ENCODE measurements around the gene NCKAP5. TPM values are rescaled to one million over a fixed set of nuclear protein-coding genes. Genes with fewer than 3 reads are reported as not detected.

Gene NCKAP5
- polyA plus RNA-seq, 3 donors, result not detected

DNA sequence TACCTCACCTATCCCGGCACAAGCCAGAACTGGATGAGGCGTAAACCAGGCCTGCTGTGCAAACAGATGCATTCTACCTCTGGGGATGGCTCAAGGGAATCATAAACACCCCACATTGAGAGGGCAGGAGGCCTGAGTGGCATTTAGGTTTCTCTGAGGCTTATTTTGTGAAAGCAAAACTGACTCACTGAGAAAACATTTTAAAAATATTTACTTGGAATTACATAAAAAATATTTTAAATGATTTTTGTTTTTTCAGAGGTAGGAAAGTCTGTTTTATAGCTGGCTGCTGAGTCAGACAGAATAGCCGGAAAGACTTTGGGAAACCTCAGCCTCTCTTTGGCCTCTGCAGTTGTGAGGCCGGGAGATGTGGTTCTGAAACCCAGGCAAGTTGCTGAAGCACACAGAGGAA lies 244.1 kb downstream of the NCKAP5 start:
- DNase-seq, result no peak
- no peak overlapping the region for H3K9ac ChIP-seq (ENCODE audit: insufficient read depth, low read length, poor library complexity, severe bottlenecking)
- H3K4me1 ChIP-seq (ENCODE audit: control insufficient read depth in 1 of 2, insufficient read depth in 2 of 2, low read length in 2 of 2), result no peaks in the 10 kb centered on the region
- H3K27ac ChIP-seq (ENCODE audit: low read depth in 1 of 2, low read length in 2 of 2), result no peak overlapping the region
- 67% methylated on average over 1 of the region's 4 CpGs for WGBS (ENCODE audit: insufficient coverage)
- peaks cover 0 to 7% (median 4%) of the 10 kb centered on the region in 7 donors for H3K9me3 Mint-ChIP-seq
- H3K4me3 Mint-ChIP-seq, result no peak overlapping the region
- TF ChIP-seq, protein P1, sequence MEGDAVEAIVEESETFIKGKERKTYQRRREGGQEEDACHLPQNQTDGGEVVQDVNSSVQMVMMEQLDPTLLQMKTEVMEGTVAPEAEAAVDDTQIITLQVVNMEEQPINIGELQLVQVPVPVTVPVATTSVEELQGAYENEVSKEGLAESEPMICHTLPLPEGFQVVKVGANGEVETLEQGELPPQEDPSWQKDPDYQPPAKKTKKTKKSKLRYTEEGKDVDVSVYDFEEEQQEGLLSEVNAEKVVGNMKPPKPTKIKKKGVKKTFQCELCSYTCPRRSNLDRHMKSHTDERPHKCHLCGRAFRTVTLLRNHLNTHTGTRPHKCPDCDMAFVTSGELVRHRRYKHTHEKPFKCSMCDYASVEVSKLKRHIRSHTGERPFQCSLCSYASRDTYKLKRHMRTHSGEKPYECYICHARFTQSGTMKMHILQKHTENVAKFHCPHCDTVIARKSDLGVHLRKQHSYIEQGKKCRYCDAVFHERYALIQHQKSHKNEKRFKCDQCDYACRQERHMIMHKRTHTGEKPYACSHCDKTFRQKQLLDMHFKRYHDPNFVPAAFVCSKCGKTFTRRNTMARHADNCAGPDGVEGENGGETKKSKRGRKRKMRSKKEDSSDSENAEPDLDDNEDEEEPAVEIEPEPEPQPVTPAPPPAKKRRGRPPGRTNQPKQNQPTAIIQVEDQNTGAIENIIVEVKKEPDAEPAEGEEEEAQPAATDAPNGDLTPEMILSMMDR (IDR thresholded peaks at IDR 0.05), result no peak
- no peaks in the 10 kb centered on the region for H3K9me3 ChIP-seq (replicated peaks in 1 of 2; ENCODE audit: control insufficient read depth in 1 of 2, insufficient read depth in 1 of 2, low read length in 2 of 2)
- H4K20me1 ChIP-seq (ENCODE audit: insufficient read depth, low read length), result no peaks in the 10 kb centered on the region
- H3K79me2 ChIP-seq (ENCODE audit: insufficient read depth, low read length), result no peaks in the 10 kb centered on the region
- H2AFZ ChIP-seq (ENCODE audit: insufficient read depth, low read depth, low read length, poor library complexity, severe bottlenecking), result no peak overlapping the region
- H3K36me3 Mint-ChIP-seq, result no peaks in the 10 kb centered on the region
- H3K36me3 ChIP-seq (replicated peaks in 1 of 2; ENCODE audit: control insufficient read depth in 1 of 2, insufficient read depth in 2 of 2, low read length in 2 of 2), result no peaks in the 10 kb centered on the region
- intact Hi-C loops (cut with micrococcal nuclease), result no loop called here
- H3K27ac Mint-ChIP-seq, result no peak overlapping the region
- no peaks in the 10 kb centered on the region for H3K4me1 Mint-ChIP-seq
- H3K4me3 ChIP-seq (replicated peaks in 1 of 3; ENCODE audit: low read depth in 2 of 3, low read length in 3 of 3), result no peak overlapping the region
- no peaks in the 10 kb centered on the region for H3K27me3 Mint-ChIP-seq (ENCODE audit: low read depth in 3 of 3)
- H3K4me2 ChIP-seq (replicated peaks; ENCODE audit: extremely low read depth, low read length, poor library complexity, severe bottlenecking), result no peak overlapping the region
- no peaks in the 10 kb centered on the region for H3K27me3 ChIP-seq (ENCODE audit: control insufficient read depth in 2 of 2, insufficient read depth in 2 of 2, low read length in 2 of 2)

DNA sequence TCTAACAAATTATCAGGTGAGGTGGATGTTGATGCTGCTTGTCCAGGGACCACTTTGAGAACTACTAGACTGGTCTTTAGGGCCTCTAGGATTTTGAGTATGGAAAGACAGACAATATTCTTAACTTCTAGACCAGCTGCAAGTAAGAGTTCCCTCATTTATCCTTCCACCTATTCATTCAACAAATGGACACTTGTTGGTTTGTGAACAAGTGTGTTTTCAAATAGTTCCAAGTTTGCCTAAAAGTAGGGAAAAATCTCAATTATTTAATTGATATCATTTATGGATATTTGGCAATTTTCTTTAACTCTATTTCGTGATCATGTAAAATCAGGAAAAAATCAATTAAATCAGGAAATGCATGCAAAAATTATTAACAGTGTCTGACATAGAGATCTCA lies 245.4 kb downstream of the NCKAP5 start:
- no peak overlapping the region for H3K4me2 ChIP-seq (replicated peaks; ENCODE audit: extremely low read depth, low read length, poor library complexity, severe bottlenecking)
- no peaks in the 10 kb centered on the region for H4K20me1 ChIP-seq (ENCODE audit: insufficient read depth, low read length)
- H3K27ac Mint-ChIP-seq, result no peak overlapping the region
- no peaks in the 10 kb centered on the region for H3K27me3 ChIP-seq (ENCODE audit: control insufficient read depth in 2 of 2, insufficient read depth in 2 of 2, low read length in 2 of 2)
- H3K27me3 Mint-ChIP-seq (ENCODE audit: low read depth in 3 of 3), result peaks cover 0 to 3% (median 0%) of the 10 kb centered on the region in 3 donors
- no peak overlapping the region for H2AFZ ChIP-seq (ENCODE audit: insufficient read depth, low read depth, low read length, poor library complexity, severe bottlenecking)
- no peak for DNase-seq
- no peak overlapping the region for H3K9ac ChIP-seq (ENCODE audit: insufficient read depth, low read length, poor library complexity, severe bottlenecking)
- no peaks in the 10 kb centered on the region for H3K36me3 Mint-ChIP-seq
- no peaks in the 10 kb centered on the region for H3K36me3 ChIP-seq (replicated peaks in 1 of 2; ENCODE audit: control insufficient read depth in 1 of 2, insufficient read depth in 2 of 2, low read length in 2 of 2)
- H3K4me3 Mint-ChIP-seq, result no peak overlapping the region
- H3K9me3 ChIP-seq (replicated peaks in 1 of 2; ENCODE audit: control insufficient read depth in 1 of 2, insufficient read depth in 1 of 2, low read length in 2 of 2), result no peaks in the 10 kb centered on the region
- H3K9me3 Mint-ChIP-seq, result peaks cover 0 to 7% (median 3%) of the 10 kb centered on the region in 7 donors
- no peaks in the 10 kb centered on the region for H3K4me1 ChIP-seq (ENCODE audit: control insufficient read depth in 1 of 2, insufficient read depth in 2 of 2, low read length in 2 of 2)
- WGBS (ENCODE audit: insufficient coverage), result no CpG with 5 or more reads among the region's 1 CpG
- H3K79me2 ChIP-seq (ENCODE audit: insufficient read depth, low read length), result no peaks in the 10 kb centered on the region
- TF ChIP-seq, protein P1 (IDR thresholded peaks at IDR 0.05), result no peak
- intact Hi-C loops (cut with micrococcal nuclease), result no loop called here
- no peak overlapping the region for H3K4me3 ChIP-seq (replicated peaks in 1 of 3; ENCODE audit: low read depth in 2 of 3, low read length in 3 of 3)
- H3K4me1 Mint-ChIP-seq, result no peaks in the 10 kb centered on the region
- no peak overlapping the region for H3K27ac ChIP-seq (ENCODE audit: low read depth in 1 of 2, low read length in 2 of 2)
